Activated gamma-delta T cell treated with Interleukin-2 at 50 U/mL for 16 hours (primary cell): Measurements from ENCODE around the gene FOXN3.
"Not testable (repeated sequence)": the region's sequence is repeated elsewhere in the genome, so short reads cannot be mapped to it uniquely, and the experiment has no call there.

Experiments
- DNase-seq: peaks from one replicate; pipeline ENCODE4 v3.0.0-alpha.2; 2020

FOXN3 gene

DNA sequence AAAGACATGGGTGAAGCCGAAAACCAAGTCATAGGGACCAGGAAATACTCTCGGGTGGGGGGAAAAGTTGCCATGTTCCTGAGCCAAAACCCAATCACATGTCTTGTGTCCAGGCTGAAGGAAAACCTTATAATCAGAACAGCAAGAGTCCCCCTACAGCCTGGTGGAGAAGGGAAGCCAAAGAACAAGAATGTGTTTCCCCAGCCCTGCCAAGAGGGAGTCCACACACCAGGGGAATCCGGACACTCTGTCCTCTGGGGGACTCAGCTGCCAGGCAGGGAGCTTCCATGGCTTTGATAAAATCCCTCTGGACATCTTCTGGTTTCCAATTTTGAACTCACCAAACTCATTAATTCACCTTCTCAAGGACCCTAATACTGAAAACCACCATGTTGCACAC is 273.0 kb downstream of the FOXN3 start:
- no peak for DNase-seq

DNA sequence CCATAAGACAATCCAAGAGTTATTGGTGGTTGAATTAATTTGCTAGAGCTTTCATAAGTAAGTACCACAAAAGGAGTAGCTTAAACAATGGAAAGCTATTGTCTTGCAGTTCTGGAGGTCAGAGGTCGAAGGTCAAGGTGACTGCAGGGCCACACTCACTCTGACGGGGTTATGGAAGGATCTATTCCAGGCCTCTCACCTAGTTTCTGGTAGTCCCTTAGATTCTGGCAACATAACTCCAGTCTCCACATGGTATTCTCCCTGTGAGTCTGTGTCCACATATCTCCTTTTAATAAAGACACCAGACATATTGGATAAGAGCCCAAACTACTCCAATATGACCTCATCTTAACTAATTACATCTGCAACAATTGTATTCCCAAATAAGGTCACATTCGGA is 273.4 kb downstream of the FOXN3 start:
- no peak for DNase-seq

DNA sequence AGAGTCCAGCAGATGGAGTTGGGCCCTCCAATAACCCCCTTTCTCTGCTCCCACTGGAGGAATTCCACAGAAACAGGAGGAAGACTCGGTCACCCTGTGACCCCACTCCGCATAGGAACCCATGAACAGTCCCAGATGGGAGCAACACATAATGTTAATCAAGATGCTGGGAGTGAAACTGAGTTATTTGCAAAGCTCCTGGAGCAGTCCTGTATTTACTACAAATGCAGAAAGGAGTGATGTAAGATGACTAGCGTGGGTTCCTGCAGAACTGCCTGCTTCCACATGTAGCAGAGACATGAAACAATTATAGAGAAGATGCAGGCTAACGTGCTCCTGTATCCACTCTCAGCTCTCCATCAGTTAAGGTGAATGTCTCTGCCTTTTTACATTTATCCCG is 274.7 kb downstream of the FOXN3 start:
- DNase-seq, result no peak

DNA sequence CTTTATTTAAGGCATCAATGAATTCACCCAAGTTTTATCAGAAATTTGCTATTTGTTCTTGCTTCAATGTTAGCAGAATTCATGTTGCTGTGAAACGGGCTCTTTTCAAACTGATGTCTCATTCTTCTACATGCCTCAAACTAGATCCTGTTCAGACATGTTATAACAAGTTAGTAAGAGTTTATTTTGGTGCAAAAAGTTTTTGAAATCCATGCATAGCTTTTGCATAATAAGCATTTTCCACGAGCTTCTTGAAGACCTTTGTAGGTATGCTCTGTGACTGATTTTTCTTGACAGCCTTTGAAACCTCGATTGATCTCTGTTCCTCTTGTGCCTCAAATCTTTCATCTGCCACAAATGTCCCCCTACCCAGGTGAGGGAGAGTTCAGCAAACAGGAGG is 275.2 kb downstream of the FOXN3 start:
- DNase-seq, result no peak

DNA sequence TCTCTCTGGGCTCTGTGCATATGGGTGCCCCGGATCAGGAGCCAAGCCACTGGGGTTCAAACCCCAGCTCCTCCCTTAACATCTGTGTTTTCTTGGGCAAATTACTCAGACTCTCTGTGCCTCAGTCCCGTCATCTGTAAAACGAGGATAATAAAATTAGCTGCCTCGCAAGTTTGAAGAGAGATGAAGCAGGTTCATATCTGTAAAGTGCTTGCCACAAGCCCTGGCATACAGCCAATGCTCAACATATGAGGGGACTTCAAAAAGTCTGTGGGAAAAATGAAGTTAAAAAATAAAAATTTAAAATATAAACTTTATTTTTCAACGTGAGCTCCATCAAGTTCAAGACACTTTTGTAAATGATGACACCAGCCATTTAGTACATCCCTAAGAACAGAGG is 276.7 kb downstream of the FOXN3 start:
- DNase-seq, result no peak

DNA sequence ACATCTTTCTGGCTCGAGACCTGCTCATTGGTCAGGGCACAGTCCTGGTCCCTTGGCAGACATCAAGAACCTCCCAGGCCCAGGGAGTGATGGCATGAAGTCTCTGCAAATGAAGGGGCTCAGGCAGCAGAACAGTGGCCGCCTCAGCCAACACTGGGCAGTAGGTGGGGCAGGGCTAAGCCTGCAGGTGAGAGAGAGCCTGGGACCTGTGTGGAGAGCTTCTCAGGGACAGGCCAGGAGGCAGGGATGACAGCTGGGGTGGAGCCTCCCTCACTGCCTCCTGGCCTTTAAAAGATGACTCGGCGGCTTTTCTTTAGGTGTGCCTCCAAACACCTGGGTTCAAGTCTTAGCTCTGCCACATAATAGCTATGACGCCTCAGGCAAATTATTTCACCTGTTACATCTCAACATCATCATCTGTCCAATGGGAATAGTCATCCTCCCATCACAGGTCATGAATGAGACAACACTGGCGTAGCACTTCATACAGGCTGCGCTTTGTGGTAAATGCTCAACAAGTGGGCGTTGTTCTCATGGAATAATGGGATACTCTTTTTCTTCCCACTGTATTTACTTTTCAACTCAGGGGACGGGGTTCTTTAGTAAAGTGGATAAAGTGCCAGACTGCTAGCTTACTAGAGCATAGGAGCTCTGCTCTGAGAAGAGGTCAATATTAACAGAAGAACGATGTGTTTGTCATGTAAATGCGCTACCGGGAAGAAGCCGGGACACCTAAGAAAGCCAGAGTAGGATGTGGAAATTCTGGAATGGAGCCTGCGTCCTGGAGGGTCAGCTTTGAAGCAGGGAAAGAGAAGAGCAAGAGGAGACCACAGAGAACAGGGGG is 277.4 kb downstream of the FOXN3 start:
- no peak for DNase-seq

DNA sequence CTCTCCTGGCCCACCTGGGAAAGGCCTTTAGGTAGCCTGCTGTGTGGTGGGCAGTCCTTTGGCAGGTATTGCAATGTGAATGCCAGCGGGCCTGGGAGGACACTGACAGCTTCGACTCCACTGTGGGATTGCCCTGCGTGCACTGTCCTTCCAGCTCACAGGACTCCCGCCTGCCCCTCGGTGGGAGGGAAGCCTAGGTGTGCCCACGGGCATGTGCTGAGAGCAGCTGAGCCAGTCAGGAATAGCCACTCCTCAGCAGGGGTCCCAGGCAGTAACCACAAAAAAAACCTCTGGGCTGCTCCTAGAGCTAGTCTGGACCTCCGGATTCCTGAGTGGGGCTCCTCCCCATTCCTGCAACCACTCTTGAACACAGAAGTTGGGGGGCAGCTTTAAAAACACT is 278.2 kb downstream of the FOXN3 start:
- DNase-seq, result no peak

DNA sequence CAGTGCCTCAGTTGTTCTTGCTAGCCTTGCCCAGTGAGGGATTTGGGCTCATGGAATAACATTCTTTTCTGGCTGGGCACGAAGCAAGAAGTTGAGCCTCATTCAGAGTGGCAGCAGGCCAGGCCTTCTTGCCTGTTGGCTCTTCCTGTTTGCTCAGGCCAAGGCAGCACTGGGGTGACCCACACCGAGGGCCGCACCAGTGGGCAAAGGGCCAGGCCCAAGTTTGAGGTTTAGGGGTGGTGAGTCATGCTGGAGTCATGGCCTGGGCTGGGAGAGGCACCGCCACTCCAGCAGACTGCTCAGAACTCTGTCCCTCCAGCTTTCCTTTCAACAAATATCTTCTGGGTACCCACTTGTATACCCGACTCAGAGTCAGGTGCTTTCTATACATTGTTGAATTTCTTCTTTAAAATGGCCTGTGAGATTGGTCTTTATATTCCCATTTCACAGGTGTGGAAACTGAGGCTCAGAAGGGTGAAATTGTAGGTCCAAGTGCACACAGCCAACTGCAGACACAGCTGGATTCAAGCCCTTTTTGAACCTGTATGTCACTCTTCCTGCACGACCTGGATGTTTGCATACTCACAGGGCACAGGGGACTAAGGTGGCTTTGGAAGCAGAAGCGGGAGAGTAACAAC is 279.4 kb downstream of the FOXN3 start:
- DNase-seq, result no peak

DNA sequence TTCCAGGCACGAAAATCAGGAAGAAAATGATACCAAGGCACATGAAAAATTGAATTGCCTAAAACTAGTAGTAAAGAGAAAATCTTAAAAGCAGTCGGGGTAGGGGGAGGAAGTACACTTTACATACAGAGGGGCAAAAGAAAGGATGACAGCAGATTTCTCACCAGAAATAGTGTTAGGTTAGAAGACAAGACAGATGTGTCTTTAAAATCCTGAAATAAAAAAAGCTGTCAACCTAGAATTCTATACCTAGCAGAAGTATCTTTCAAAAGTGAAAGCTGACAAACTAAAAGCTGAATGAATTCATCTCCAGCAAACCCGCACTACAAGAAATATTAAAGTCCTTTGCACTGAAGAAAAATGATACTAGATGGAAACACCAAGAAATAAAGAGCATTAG is 280.4 kb downstream of the FOXN3 start:
- no peak for DNase-seq

DNA sequence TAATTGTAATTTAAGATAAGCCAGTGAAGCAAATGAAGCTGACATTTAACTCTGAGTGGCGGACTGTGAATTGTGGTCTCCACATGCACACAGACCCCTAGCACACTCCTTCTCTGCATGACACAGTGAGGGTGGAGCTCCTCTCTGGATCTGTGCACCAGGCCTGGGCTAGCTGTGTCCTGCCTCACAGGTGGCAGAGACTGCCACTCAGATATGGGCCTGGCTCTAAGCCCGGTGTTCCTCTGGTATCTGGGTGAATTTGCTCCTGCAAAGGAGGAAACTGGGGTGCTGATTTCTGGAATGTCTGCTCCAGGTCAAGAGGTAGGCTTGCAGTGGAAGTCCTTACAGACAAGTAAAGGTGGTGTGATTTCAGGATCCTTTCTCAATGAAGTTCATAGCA is 282.4 kb downstream of the FOXN3 start:
- no peak for DNase-seq

DNA sequence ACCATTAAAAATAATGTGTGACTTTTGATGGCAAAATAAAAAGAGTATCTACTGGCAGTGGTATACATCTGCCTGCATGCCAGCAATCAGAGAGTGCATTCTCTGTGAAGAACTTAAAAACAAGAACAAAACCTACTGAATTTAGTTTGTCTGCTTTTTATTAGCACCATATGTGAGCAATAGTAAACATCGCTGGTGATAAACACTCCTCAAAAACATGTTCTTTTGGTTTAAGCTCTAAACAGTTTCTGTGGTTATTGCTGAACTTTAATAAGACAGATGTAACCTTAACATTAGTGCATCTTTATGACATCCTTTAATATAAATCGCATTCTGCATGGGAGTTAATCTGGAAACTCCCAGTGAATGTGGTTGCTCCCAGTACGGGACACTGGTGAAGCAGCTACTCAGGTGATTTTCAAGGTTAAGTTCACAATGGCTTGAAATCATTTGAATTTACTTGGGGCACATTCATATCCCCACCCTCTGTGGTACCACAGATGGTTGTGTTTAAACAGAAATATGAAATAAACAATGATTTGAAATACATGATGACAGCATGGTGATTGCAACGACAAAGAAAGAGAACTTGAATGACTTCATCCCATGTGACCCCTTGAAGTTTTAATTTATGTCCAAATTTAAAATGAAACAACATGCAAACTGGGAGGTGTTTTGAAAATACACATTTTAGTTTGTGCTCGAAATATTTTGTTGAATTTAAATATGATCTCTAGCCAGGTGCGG is 285.9 kb downstream of the FOXN3 start:
- DNase-seq, result no peak

DNA sequence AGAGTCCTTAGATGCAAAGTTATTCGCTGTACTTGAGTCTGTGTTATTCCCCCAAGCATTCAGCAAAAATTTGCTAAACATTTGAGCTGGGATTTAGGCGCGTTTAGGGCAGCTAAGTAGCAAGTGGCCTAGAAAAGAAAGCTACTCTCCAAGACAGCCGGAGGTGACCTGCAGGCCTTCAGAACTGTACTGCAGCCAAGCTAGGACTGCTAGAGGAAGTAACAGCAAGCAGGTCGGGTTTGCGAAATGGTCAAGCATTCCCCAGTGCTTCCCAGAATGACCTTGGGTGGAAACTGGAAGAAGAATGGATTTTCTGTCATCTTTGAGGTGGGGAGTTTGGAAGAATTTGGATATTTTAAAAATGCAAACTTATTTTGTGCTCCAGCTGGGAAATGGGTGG is 287.5 kb downstream of the FOXN3 start:
- DNase-seq, result no peak

DNA sequence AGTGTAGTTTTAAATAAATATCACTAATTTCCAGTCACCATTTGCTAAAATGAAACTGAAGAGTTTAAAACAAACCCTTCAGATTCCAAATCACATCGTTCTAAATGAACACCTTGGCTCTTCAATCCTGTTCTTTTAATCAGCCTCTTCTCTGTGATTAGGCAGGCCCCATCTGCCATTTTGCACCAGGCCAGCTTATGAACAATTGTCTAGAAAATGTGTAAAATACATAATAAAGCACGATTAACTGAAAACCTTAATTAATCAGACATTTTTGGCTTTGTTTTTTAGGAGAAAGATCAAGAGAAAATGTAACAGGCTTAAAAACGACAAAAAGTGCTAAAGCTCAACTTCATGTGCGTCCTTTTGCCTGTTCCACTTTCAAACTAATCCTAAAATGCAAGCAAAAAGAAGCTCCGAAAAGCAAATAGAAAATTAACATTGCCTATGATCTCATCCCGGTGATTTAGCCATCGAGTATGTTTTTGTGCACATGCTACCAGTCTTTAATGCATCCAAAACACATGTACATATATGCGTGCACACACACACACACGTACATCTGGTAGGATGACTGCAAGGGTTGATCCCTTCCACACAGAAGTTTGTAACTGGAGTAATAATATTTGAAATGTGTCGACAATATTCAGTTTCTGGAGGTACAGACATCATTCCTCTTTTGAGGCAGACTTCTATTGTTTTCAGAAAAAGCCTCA is 288.6 kb downstream of the FOXN3 start:
- DNase-seq, result no peak

DNA sequence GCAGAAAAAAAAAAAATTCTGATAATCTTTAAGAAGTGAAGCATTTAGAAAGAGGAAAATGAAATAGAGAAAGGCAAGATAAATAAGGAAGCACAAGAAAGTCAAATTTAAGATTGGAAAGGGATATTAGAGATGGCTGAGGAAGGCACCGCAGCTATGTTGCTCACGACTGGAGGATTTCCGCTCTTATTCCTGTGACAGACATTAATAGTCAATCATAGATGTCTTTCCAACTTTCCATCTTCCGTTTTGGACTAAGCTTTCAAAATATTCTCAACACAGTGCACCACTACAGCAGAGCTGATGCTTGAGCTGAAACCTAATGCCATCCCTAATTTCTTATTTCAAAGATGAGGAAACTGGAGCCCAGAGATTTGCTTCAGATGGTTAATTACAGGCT is 290.6 kb downstream of the FOXN3 start:
- no peak for DNase-seq

DNA sequence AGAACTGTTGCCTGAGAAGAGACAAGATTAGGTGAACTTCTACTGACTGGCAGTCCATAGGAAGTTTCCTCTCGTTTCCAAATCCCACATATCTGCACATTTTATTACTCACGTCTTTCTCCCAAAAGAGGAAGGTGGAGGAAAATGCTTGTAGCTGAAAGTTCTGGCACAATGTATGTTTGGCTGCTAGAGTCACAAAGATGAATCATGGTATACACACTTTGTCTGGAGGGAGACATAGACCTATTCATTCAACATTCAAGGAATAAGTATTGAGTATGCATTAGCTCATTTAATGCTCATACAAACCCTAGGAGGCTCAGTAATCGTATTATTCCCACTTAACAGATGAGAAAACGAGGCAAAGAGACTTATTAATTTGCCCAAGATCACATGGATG is 291.8 kb downstream of the FOXN3 start:
- DNase-seq, result no peak

DNA sequence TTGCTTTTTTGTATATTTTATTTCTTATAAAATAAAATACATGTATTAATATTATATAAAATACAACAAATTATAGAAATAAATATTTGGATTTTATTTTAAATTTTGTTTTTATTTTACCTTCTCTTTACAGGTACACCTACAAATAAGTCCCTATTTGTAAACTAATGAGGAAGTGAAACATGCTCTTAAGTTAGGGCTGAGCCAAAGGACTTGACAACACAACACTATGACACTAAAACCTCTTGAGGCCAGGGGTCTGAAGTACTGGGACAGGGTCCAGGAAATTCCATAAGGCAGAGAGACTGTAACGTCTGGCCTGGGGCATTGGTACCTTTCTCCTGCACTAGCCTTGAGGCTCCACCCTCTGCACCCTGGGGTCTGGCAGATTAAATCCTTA is 293.2 kb downstream of the FOXN3 start:
- no peak for DNase-seq

DNA sequence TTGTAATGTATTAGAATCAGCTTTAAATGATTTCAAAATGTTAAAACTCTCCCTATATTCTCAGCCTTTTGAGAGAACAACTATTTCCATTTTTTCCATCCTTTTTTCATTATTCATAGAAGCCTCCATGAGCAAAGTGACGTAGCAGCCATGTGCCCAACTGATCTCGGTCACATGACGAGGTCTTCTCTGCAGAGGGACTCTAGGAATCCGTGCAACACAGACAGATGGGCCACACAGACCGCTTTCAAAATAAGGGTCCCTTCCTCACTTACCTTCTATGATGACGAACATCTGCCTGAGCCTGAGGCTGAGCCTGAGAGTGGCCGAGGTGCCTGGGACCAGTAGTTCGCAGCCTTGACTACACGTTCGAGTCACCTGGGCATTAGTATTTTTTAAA is 293.8 kb downstream of the FOXN3 start:
- no peak for DNase-seq

DNA sequence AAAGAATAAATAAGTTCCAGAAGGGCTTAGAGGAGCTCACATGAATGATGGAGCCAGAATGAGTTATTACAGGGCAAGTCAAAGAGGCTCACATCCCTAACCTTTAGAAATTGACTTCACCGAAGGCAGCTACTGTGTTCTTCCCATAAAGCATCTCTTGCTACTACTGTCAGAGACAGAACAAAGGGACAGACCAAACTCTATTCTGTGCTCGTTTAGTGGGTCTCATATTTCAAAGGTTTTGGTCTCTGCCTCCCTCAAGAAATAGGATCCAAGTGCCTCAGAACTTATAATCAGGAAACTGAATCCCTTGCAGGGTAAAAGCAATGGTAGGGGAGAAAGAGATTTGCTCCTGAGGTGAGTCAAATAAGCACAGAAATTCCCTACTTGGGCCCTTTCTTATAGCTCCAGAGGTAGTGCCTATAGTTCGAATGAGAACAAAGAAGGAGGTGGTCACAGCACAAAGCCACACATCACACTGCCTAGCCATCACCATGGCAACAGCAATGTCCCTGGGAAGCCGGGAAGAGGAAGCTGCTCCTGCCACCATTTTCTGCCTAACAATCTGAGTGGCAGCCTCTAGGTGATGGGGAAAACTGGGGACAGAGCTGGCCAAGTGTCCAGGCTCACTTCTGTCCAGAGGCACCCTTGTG is 294.9 kb downstream of the FOXN3 start:
- DNase-seq, result no peak

DNA sequence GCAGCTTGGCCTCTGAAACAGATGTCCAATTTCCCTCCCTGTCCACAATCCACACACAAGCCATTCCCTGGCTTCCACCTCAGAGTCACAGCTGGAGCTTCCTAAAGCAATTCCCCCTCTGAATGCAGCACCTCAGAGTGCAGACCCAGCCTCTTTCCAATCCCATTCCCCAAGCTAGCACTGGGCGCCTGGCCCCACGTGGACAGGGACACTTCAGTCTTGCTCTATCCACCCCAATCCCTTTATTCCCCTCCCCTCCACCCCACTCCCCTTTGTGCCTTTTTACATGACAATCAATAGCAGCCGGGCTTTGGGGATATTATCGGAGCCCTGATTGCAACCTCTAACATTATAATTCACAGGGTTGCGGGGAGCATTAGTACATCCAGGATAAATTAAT is 300.0 kb downstream of the FOXN3 start:
- no peak for DNase-seq

DNA sequence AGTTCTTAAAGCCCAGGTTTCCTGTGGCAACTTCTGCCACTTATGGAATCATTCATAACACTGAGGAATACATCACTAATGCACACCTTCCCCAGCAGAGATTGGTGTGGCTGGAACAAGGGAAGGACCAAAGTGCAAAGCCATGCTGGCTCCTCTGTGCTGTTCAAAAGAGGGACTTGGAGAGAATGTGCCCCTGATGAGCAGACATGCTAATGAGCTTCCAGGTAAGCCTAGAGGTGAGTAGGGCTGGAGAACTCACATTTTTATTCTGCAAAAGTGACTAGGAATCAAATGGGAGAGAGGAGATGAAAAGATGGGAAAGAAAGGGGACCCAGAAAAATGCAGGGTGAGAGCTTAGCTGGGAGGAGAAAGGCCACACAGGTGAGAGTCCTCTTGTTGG is 302.9 kb downstream of the FOXN3 start:
- DNase-seq, result no peak

DNA sequence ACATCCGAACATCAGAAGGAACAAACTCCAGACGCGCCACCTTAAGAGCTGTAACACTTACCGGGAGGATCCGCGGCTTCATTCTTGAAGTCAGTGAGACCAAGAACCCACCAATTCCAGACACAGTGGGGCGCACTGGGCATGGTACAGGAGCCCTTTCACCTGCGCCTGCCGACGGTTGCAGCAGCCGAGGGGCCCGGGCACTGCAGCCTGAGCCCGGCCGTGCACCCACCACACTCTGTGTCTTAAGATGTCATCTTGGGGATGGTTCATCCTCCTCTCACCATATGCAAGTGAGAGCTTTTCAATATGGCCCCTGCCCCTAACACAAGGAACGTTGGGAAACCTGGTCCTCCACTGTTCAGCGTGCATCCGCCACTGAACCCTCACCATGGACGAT is 304.3 kb downstream of the FOXN3 start:
- no peak for DNase-seq

DNA sequence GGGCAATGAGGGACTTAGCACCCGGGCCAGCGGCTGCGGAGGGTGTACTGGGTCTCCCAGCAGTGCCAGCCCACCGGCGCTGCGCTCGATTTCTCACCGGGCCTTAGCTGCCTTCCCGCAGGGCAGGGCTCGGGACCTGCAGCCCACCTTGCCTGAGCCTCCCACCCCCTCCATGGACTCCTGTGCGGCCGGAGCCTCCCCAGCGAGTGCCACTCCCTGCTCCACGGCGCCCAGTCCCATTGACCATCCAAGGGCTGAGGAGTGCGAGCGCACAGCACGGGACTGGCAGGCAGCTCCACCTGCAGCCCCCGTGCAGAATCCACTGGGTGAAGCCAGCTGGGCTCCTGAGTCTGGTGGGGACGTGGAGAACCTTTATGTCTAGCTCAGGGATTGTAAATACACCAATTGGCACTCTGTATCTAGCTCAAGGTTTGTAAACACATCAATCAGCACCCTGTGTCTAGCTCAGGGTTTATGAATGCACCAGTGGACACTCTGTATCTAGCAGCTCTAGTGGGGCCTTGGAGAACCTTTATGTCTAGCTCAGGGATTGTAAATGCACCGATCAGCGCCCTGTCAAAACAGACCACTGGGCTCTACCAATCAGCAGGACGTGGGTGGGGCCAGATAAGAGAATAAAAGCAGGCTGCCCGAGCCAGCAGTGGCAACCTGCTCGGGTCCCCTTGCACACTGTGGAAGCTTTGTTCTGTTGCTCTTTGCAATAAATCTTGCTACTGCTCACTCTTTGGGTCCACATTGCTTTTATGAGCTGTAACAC is 305.1 kb downstream of the FOXN3 start:
- DNase-seq, result not testable (repeated sequence)
